GM18909 (cell line): ENCODE data around the gene SHISA8.

ENCODE experiments used
- ATAC-seq: cut with Tn5 transposase; IDR thresholded peaks from one replicate; pipeline ENCODE4 v1.9.1; 2021; ENCODE audit warnings: mild to moderate bottlenecking; ENCODE audit not compliant: unreplicated experiment, poor library complexity

Gene SHISA8

GRCh38 chr22:41863472-41863871 is 51.4 kb downstream of the SHISA8 start:
- no peak for ATAC-seq

- peak; percentile 61 for ATAC-seq
Observed at GRCh38 chr22:41862530-41863266, 52.2 kb downstream of the SHISA8 start.

- peak; percentile 48 for ATAC-seq
Observed at GRCh38 chr22:41862160-41862529, 52.7 kb downstream of the SHISA8 start.
